PFSK-1 (cell line): ENCODE data around the gene PLEKHM3.

Source experiments
- FOXP2 ChIP-seq: optimal IDR thresholded peaks from 2 replicates; pipeline ENCODE3; 2011; ENCODE audit warnings: borderline replicate concordance, control low read depth, inconsistent platforms; ENCODE audit not compliant: insufficient read depth; ENCODE audit errors: extremely low read length, extremely low read depth
- POLR2AphosphoS5 ChIP-seq: IDR thresholded peaks from 2 replicates; pipeline ENCODE4 v1.6.1; 2012; ENCODE audit warnings: low read depth, mild to moderate bottlenecking, control low read depth, low read length, moderate library complexity
- REST ChIP-seq, 2 experiments: IDR thresholded peaks; 2 replicates each; pipeline versions ENCODE4 v1.6.1 to v1.8.0; 2011 to 2012; ENCODE audit warnings: low read depth in 2 of 2, low read length in 2 of 2, control low read depth in 1 of 2, inconsistent platforms in 1 of 2, mild to moderate bottlenecking in 1 of 2, moderate library complexity in 1 of 2; ENCODE audit not compliant: insufficient read depth in 1 of 2
- SIN3A ChIP-seq: IDR thresholded peaks from 2 replicates; pipeline ENCODE4 v1.6.1; 2012; ENCODE audit warnings: mild to moderate bottlenecking, low read length, moderate library complexity, borderline replicate concordance; ENCODE audit not compliant: insufficient read depth
- TAF1 ChIP-seq: IDR thresholded peaks from 2 replicates; pipeline ENCODE4 v1.6.1; 2012; ENCODE audit warnings: low read length, control low read depth, borderline replicate concordance; ENCODE audit not compliant: insufficient read depth

The PLEKHM3 gene

GRCh38 chr2:208066016-208066415 is 40.7 kb upstream of the PLEKHM3 start:
- TF ChIP-seq SIN3A: no peak
- no peak for TF ChIP-seq FOXP2
- TF ChIP-seq POLR2AphosphoS5: no peak
- no peak for TF ChIP-seq TAF1
- no peak for TF ChIP-seq REST (IDR thresholded peaks at IDR 0.05; ENCODE audit: insufficient read depth in 1 of 2, low read depth in 2 of 2, low read length in 2 of 2)

GRCh38 chr2:208065476-208065875 is 40.1 kb upstream of the PLEKHM3 start:
- TF ChIP-seq POLR2AphosphoS5: no peak
- no peak for TF ChIP-seq FOXP2
- TF ChIP-seq SIN3A: no peak
- no peak for TF ChIP-seq TAF1
- TF ChIP-seq REST (IDR thresholded peaks at IDR 0.05; ENCODE audit: insufficient read depth in 1 of 2, low read depth in 2 of 2, low read length in 2 of 2): no peak

GRCh38 chr2:208064220-208064961 is 39.1 kb upstream of the PLEKHM3 start:
- no peak for TF ChIP-seq REST (IDR thresholded peaks at IDR 0.05; ENCODE audit: insufficient read depth in 1 of 2, low read depth in 2 of 2, low read length in 2 of 2)
- TF ChIP-seq TAF1: no peak
- TF ChIP-seq FOXP2: no peak
- no peak for TF ChIP-seq SIN3A
- TF ChIP-seq POLR2AphosphoS5: no peak

GRCh38 chr2:208062961-208063360 is 37.6 kb upstream of the PLEKHM3 start:
- TF ChIP-seq FOXP2: no peak
- no peak for TF ChIP-seq TAF1
- TF ChIP-seq POLR2AphosphoS5: no peak
- no peak for TF ChIP-seq REST (IDR thresholded peaks at IDR 0.05; ENCODE audit: insufficient read depth in 1 of 2, low read depth in 2 of 2, low read length in 2 of 2)
- no peak for TF ChIP-seq SIN3A
